HepG2 (cell line): ENCODE results near the gene SLIT1. TPM values are rescaled to one million over a fixed set of nuclear protein-coding genes. Genes with fewer than 3 reads are reported as not detected.

Experiments
- ATAC-seq: fragments of 200-7000 bp; cut with Tn5 transposase; 3 replicates; pipeline ENCODE4 v1.9.1; 2020; ENCODE audit warnings: mild to moderate bottlenecking, moderate library complexity
- BruUV-seq: library from RNA; stranded (reverse); fragments of 400-500 nt; replicated peaks from 2 replicates; lab custom pipeline; 2021; lab: Mats Ljungman, UMichigan
- CTCF ChIA-PET: fragments of 300-600 bp; formaldehyde crosslinking; extraction: SDS; loops from one replicate; lab custom pipeline; 2021; ENCODE audit warnings: low total read pairs, inconsistent platforms, low intra/inter-chr PET ratio; lab: Yijun Ruan, JAX
- POLR2A ChIA-PET: fragments of 350-600 bp; sonication (Branson Sonifier 250); formaldehyde crosslinking; loops from one replicate; lab custom pipeline; 2020; ENCODE audit warnings: antibody characterized with exemption, inconsistent platforms; lab: Yijun Ruan, JAX
- DNase-seq: peaks from one replicate; pipeline ENCODE4 v3.0.0-alpha.2; 2015; ENCODE audit warnings: low spot score
- FAIRE-seq: peaks from 3 replicates; lab custom pipeline; 2011; peaks lifted over from hg19 to GRCh38; lab: Jason Lieb, UNC
- H2AFZ ChIP-seq: one replicate; pipeline ENCODE4 v1.6.1; 2011; ENCODE audit warnings: low read length, inconsistent platforms
- H3K27ac ChIP-seq: fragments of 300-600 bp; 3 replicates; pipeline ENCODE4 v1.8.0; 2011; ENCODE audit warnings: mixed run types, mild to moderate bottlenecking, mixed read lengths, low read length, inconsistent platforms; ENCODE audit not compliant: insufficient read depth; ENCODE audit errors: extremely low read length
- H3K27me3 ChIP-seq, 2 experiments: fragments of 200-600 bp in 1 of 2; 2 replicates in 1 of 2; 3 replicates in 1 of 2; pipeline versions ENCODE4 v1.6.0 to v1.8.0; 2011; ENCODE audit warnings: low read length in 2 of 2, mild to moderate bottlenecking in 2 of 2, moderate library complexity in 2 of 2, inconsistent platforms in 1 of 2; ENCODE audit not compliant: insufficient read depth in 2 of 2, control insufficient read depth in 1 of 2
- H3K36me3 ChIP-seq, 2 experiments: fragments of 200-600 bp in 1 of 2; replicated peaks in 1 of 2; 2 replicates in 1 of 2; 3 replicates in 1 of 2; pipeline versions ENCODE4 v1.5.1 to v1.8.0; 2011; ENCODE audit warnings: low read length in 2 of 2, inconsistent platforms in 1 of 2; ENCODE audit not compliant: insufficient read depth in 2 of 2, control insufficient read depth in 1 of 2
- H3K4me1 ChIP-seq: 2 replicates; pipeline ENCODE4 v1.5.1; 2012; ENCODE audit warnings: low read length, inconsistent platforms; ENCODE audit not compliant: insufficient read depth
- H3K4me2 ChIP-seq: 2 replicates; pipeline ENCODE4 v1.6.0; 2011; ENCODE audit warnings: low read depth, low read length, inconsistent platforms
- H3K4me3 ChIP-seq, 3 experiments: fragments of 200-600 bp in 1 of 3; sonication (generic), shearing (Covaris generic) in 1 of 3; replicated peaks in 1 of 3; 2 replicates each; pipeline ENCODE4 v1.5.1; 2011 to 2016; ENCODE audit warnings: low read length in 3 of 3, inconsistent platforms in 2 of 3, low read depth in 2 of 3, mild to moderate bottlenecking in 2 of 3, control low read depth in 1 of 3, mixed read lengths in 1 of 3; ENCODE audit not compliant: insufficient read depth in 1 of 3
- H3K79me2 ChIP-seq: one replicate; pipeline ENCODE4 v1.6.1; 2011; ENCODE audit warnings: low read length, inconsistent platforms; ENCODE audit not compliant: insufficient read depth
- H3K9ac ChIP-seq: 2 replicates; pipeline ENCODE4 v1.6.0; 2011; ENCODE audit warnings: mild to moderate bottlenecking, low read depth, low read length, inconsistent platforms; ENCODE audit not compliant: insufficient read depth
- H3K9me3 ChIP-seq: 2 replicates; pipeline ENCODE4 v1.5.1; 2012; ENCODE audit warnings: mild to moderate bottlenecking, low read length
- H4K20me1 ChIP-seq: 2 replicates; pipeline ENCODE4 v1.6.0; 2011; ENCODE audit warnings: inconsistent platforms, mild to moderate bottlenecking, low read length, moderate library complexity; ENCODE audit not compliant: insufficient read depth
- ATM ChIP-seq: fragments of 450-650 bp; IDR thresholded peaks from 2 replicates; pipeline ENCODE4 v1.7.1; 2017; ENCODE audit warnings: mild to moderate bottlenecking, borderline replicate concordance
- EHMT2 ChIP-seq: fragments of 200-600 bp; sonication (generic); IDR thresholded peaks from 2 replicates; pipeline ENCODE4 v1.7.0; 2017; ENCODE audit warnings: antibody characterized with exemption, low read depth, low read length, borderline replicate concordance
- HNF4A ChIP-seq: sonication (generic); formaldehyde crosslinking; IDR thresholded peaks from 2 replicates; pipeline ENCODE4 v1.4.0; 2020; ENCODE audit warnings: missing genetic modification reagents
- NFYB ChIP-seq: sonication (generic); formaldehyde crosslinking; IDR thresholded peaks from 2 replicates; pipeline ENCODE4 v1.4.0; 2020; ENCODE audit warnings: missing genetic modification reagents
- PAX8 ChIP-seq: sonication (generic); formaldehyde crosslinking; IDR thresholded peaks from 2 replicates; pipeline ENCODE4 v1.8.0; 2022; ENCODE audit warnings: mild to moderate bottlenecking, missing genetic modification reagents, borderline replicate concordance
- RAD21 ChIP-seq: fragments of 450-650 bp; formaldehyde crosslinking; IDR thresholded peaks from 2 replicates; pipeline ENCODE4 v1.5.0; 2020; ENCODE audit warnings: mild to moderate bottlenecking
- RFX1 ChIP-seq: fragments of 450-650 bp; IDR thresholded peaks from 2 replicates; pipeline ENCODE4 v1.6.1; 2017
- SIN3B ChIP-seq: fragments of 150-350 bp; IDR thresholded peaks from 2 replicates; pipeline ENCODE4 v1.6.1; 2014; ENCODE audit warnings: low read length
- STAG1 ChIP-seq: sonication (generic); formaldehyde crosslinking; IDR thresholded peaks from 2 replicates; pipeline ENCODE4 v1.4.0; 2020; ENCODE audit warnings: missing genetic modification reagents
- ZNF296 ChIP-seq: sonication (generic); formaldehyde crosslinking; conservative IDR thresholded peaks from 2 replicates; pipeline ENCODE4 v1.5.0; 2020; ENCODE audit warnings: mild to moderate bottlenecking, missing genetic modification reagents
- ZNF367 ChIP-seq: sonication (generic); formaldehyde crosslinking; IDR thresholded peaks from 2 replicates; pipeline ENCODE4 v1.4.0; 2020; ENCODE audit warnings: missing genetic modification reagents, borderline replicate concordance
- ZNF703 ChIP-seq: sonication (generic); formaldehyde crosslinking; IDR thresholded peaks from 2 replicates; pipeline ENCODE4 v1.5.1; 2020; ENCODE audit warnings: missing genetic modification reagents, mild to moderate bottlenecking, moderate library complexity, borderline replicate concordance
- WGBS: methylation state at CpG from one replicate; pipeline ENCODE4 v1.1.6; 2017; ENCODE audit warnings: low lambda C conversion rate; 5-methylcytosine and 5-hydroxymethylcytosine counted together
- in situ Hi-C: cut with HindIII; loops from 2 replicates; pipeline ENCODE4 v1.10.0; 2017; ENCODE audit warnings: low pct_unique_long_range_greater_than_20kb; ENCODE audit not compliant: extremely low pct_ligation_motif_present
- intact Hi-C: fragments of 100-400 bp; cut with micrococcal nuclease; formaldehyde crosslinking; loops from one replicate; pipeline ENCODE4 v1.10.0; 2022; ENCODE audit not compliant: unreplicated experiment
- polyA plus RNA-seq, 8 experiments: library from polyadenylated mRNA; depleted of rRNA in 3 of 8; stranded (reverse) in 7 of 8; unstranded in 1 of 8; fragments of >200 nt; fragmentation: Illumina TruSeq in 4 of 8; extraction: Trizol in 4 of 8; gene quantifications; 2 replicates each; pipeline versions ENCODE4 v1.2.1 to v1.2.3, GENCODE V29; 2011 to 2016; ENCODE audit warnings: low read depth in 4 of 8, missing spikeins in 1 of 8, mixed read lengths in 1 of 8; ENCODE audit not compliant: insufficient read depth in 1 of 8
- total RNA-seq, 5 experiments: library from RNA; depleted of rRNA; stranded (reverse); fragments of >200 nt; fragmentation: Illumina TruSeq; extraction: Trizol; gene quantifications; 2 replicates each; pipeline ENCODE4 v1.2.3, GENCODE V29; 2016; ENCODE audit warnings: low read depth in 1 of 5
- TF ChIP-seq, protein P1 (sequence below): sonication (generic); formaldehyde crosslinking; IDR thresholded peaks from 2 replicates; pipeline ENCODE4 v1.8.1; 2023; ENCODE audit warnings: mild to moderate bottlenecking, missing genetic modification reagents, borderline replicate concordance
- TF ChIP-seq, protein P2 (sequence below): sonication (generic); formaldehyde crosslinking; IDR thresholded peaks from 2 replicates; pipeline ENCODE4 v1.9.0; 2022; ENCODE audit warnings: low read depth, missing genetic modification reagents
- TF ChIP-seq, protein P3 (sequence below): sonication (generic); formaldehyde crosslinking; IDR thresholded peaks from 2 replicates; pipeline ENCODE4; 2020; ENCODE audit warnings: missing genetic modification reagents, mild to moderate bottlenecking, borderline replicate concordance

Gene SLIT1
- total and polyA plus RNA-seq, 2 of the 13 experiments (the other 11 are each of a cell fraction or from before 2014, with no cell fraction given), result 0.09 to 0.33 TPM

DNA sequence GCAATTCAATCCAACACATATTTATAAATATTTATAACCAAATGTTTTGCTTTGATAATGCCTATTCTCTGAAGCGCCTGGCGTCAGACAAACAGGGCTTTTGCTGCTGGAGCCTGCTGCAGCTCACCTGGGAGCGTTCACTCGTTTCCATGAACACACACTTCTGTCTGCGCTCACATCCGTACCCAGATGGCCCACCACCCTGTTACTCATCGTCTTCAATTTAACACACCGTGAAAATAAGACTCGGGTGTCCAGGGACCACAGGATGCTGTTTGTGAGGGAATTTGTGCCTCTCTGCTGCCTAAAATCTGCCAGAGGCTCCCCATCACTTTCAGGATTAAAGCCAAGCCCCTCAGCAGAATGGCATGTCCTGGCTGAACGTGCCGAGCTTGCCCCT is 74.1 kb downstream of the SLIT1 start:
- ChIA-PET POLR2A (no interaction called here), CTCF (no interaction called here)
- Histone ChIP-seq H3K27ac (no peak overlapping the region), H3K4me2 (no peak overlapping the region), H3K27me3 (peaks cover 12 to 76% of the 10 kb centered on the region in 2 experiments; a peak in 4 of 5 replicates), H3K79me2 (no peaks in the 10 kb centered on the region), H3K9ac (no peak overlapping the region), H3K9me3 (no peaks in the 10 kb centered on the region), H2AFZ (no peak overlapping the region), H3K36me3 (no peaks in the 10 kb centered on the region), H3K4me3 (no peak overlapping the region), H4K20me1 (no peaks in the 10 kb centered on the region), H3K4me1 (0 out of 2 replicates have a peak, but pooled peaks cover 4% of the 10 kb centered on the region)
- FAIRE-seq (no peak), DNase-seq (no peak), ATAC-seq (no peak)
- intact Hi-C loops, result no loop called here
- BruUV-seq, result no TSS peak
- TF ChIP-seq, protein P1, sequence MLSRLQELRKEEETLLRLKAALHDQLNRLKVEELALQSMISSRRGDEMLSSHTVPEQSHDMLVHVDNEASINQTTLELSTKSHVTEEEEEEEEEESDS (CRISPR knock-in tag), result no peak
- TF ChIP-seq EHMT2 (no peak), STAG1 (CRISPR knock-in tag) (no peak), NFYB (CRISPR knock-in tag) (no peak), SIN3B (no peak), ZNF703 (CRISPR knock-in tag) (no peak), HNF4A (CRISPR knock-in tag) (no peak), PAX8 (CRISPR knock-in tag) (no peak), RFX1 (no peak), ZNF367 (no peak), ZNF296 (CRISPR knock-in tag) (no peak), ATM (no peak), RAD21 (CRISPR knock-in tag) (no peak)
- TF ChIP-seq, protein P2, sequence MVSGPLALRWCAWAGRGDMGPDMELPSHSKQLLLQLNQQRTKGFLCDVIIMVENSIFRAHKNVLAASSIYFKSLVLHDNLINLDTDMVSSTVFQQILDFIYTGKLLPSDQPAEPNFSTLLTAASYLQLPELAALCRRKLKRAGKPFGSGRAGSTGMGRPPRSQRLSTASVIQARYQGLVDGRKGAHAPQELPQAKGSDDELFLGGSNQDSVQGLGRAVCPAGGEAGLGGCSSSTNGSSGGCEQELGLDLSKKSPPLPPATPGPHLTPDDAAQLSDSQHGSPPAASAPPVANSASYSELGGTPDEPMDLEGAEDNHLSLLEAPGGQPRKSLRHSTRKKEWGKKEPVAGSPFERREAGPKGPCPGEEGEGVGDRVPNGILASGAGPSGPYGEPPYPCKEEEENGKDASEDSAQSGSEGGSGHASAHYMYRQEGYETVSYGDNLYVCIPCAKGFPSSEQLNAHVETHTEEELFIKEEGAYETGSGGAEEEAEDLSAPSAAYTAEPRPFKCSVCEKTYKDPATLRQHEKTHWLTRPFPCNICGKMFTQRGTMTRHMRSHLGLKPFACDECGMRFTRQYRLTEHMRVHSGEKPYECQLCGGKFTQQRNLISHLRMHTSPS, result no peak
- TF ChIP-seq, protein P3, sequence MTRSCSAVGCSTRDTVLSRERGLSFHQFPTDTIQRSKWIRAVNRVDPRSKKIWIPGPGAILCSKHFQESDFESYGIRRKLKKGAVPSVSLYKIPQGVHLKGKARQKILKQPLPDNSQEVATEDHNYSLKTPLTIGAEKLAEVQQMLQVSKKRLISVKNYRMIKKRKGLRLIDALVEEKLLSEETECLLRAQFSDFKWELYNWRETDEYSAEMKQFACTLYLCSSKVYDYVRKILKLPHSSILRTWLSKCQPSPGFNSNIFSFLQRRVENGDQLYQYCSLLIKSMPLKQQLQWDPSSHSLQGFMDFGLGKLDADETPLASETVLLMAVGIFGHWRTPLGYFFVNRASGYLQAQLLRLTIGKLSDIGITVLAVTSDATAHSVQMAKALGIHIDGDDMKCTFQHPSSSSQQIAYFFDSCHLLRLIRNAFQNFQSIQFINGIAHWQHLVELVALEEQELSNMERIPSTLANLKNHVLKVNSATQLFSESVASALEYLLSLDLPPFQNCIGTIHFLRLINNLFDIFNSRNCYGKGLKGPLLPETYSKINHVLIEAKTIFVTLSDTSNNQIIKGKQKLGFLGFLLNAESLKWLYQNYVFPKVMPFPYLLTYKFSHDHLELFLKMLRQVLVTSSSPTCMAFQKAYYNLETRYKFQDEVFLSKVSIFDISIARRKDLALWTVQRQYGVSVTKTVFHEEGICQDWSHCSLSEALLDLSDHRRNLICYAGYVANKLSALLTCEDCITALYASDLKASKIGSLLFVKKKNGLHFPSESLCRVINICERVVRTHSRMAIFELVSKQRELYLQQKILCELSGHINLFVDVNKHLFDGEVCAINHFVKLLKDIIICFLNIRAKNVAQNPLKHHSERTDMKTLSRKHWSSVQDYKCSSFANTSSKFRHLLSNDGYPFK (CRISPR knock-in tag), result no peak
- 29% methylated on average over 11 of the region's 11 CpGs for WGBS
- in situ Hi-C loops, result no loop called here
